Astrocyte (in vitro differentiated cells and primary cell): ENCODE results near the gene ZBTB45. TPM values are rescaled to one million over a fixed set of nuclear protein-coding genes. Genes with fewer than 3 reads are reported as not detected.

Source experiments
- DNase-seq: peaks from one replicate; pipeline ENCODE4 v3.0.0-alpha.2; 2010; ENCODE audit warnings: low read depth
- FAIRE-seq: peaks from 2 replicates; lab custom pipeline; 2011; peaks lifted over from hg19 to GRCh38; lab: Jason Lieb, UNC
- H2AFZ ChIP-seq: 2 replicates; pipeline ENCODE4 v1.6.0; 2012; ENCODE audit warnings: low read depth, low read length, inconsistent platforms
- H3K27ac ChIP-seq: 2 replicates; pipeline ENCODE4 v1.5.1; 2011; ENCODE audit warnings: low read depth, low read length, inconsistent platforms
- H3K27me3 ChIP-seq: 2 replicates; pipeline ENCODE4 v1.6.0; 2011; ENCODE audit warnings: low read length, inconsistent platforms; ENCODE audit not compliant: insufficient read depth
- H3K36me3 ChIP-seq: 2 replicates; pipeline ENCODE4 v1.5.1; 2011; ENCODE audit warnings: low read length, inconsistent platforms; ENCODE audit not compliant: insufficient read depth
- H3K4me1 ChIP-seq: 2 replicates; pipeline ENCODE4 v1.5.1; 2011; ENCODE audit warnings: low read length, inconsistent platforms; ENCODE audit not compliant: insufficient read depth
- H3K4me2 ChIP-seq: 2 replicates; pipeline ENCODE4 v1.6.0; 2012; ENCODE audit warnings: low read length, inconsistent platforms
- H3K4me3 ChIP-seq: 2 replicates; pipeline ENCODE4 v1.5.1; 2011; ENCODE audit warnings: low read depth, mild to moderate bottlenecking, low read length, inconsistent platforms; ENCODE audit not compliant: insufficient read depth
- H3K79me2 ChIP-seq: 2 replicates; pipeline ENCODE4 v1.6.0; 2012; ENCODE audit warnings: mild to moderate bottlenecking, low read length, inconsistent platforms; ENCODE audit not compliant: insufficient read depth
- H3K9ac ChIP-seq: 2 replicates; pipeline ENCODE4 v1.6.0; 2012; ENCODE audit warnings: mild to moderate bottlenecking, low read length, inconsistent platforms
- H3K9me3 ChIP-seq: 2 replicates; pipeline ENCODE4 v1.5.1; 2012; ENCODE audit warnings: low read depth, mild to moderate bottlenecking, low read length, inconsistent platforms; ENCODE audit not compliant: insufficient read depth
- H4K20me1 ChIP-seq: 2 replicates; pipeline ENCODE4 v1.6.0; 2012; ENCODE audit warnings: low read length, inconsistent platforms; ENCODE audit not compliant: insufficient read depth
- H3K27ac Mint-ChIP-seq: one replicate; pipeline ENCODE4 v1.8.0; 2021; ENCODE audit warnings: mild to moderate bottlenecking, mixed read lengths; ENCODE audit not compliant: unreplicated experiment
- H3K27me3 Mint-ChIP-seq: one replicate; pipeline ENCODE4 v1.8.0; 2021; ENCODE audit warnings: low read depth, mixed read lengths; ENCODE audit not compliant: unreplicated experiment
- H3K36me3 Mint-ChIP-seq: one replicate; pipeline ENCODE4 v1.8.0; 2021; ENCODE audit warnings: low read depth, mixed read lengths; ENCODE audit not compliant: unreplicated experiment
- H3K4me1 Mint-ChIP-seq: one replicate; pipeline ENCODE4 v1.8.0; 2021; ENCODE audit warnings: low read depth, mixed read lengths; ENCODE audit not compliant: unreplicated experiment
- H3K4me3 Mint-ChIP-seq: one replicate; pipeline ENCODE4 v1.8.0; 2021; ENCODE audit warnings: mild to moderate bottlenecking, moderate library complexity, mixed read lengths; ENCODE audit not compliant: unreplicated experiment
- H3K9me3 Mint-ChIP-seq: one replicate; pipeline ENCODE4 v1.8.0; 2021; ENCODE audit warnings: mild to moderate bottlenecking, mixed read lengths; ENCODE audit not compliant: unreplicated experiment
- CTCF ChIP-seq: IDR thresholded peaks from 2 replicates; pipeline ENCODE4 v1.5.1; 2011; ENCODE audit warnings: low read depth, mild to moderate bottlenecking, inconsistent platforms, low read length, moderate library complexity; ENCODE audit not compliant: insufficient read depth
- EZH2 ChIP-seq: IDR thresholded peaks from 2 replicates; pipeline ENCODE4 v1.6.1; 2012; ENCODE audit warnings: mild to moderate bottlenecking, low read length, inconsistent platforms; ENCODE audit not compliant: insufficient read depth
- total RNA-seq: library from RNA; stranded (reverse); gene quantifications from 2 replicates; pipeline ENCODE4 v1.2.1, GENCODE V29; 2021

The ZBTB45 gene
- total RNA-seq, 1 donor from 2014 or later: 16.3 TPM

DNA sequence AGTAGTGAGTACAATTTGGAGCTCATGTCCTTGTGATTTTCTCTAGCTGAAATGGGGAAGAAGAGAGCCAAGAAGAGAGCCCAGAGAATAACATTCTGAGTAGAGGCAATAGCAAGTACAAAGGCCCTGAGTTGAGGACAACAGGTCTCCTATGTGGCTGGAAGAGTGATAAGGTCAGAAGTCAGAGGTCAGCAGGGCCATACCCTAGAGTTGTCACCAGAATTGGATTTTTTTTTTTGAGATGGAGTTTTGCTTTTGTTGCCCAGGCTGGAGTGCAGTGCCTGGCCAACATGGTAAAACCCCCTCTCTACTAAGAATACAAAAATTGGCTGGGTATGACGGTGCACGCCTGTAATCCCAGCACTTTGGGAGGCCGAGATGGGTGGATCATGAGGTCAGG lies 16.2 kb upstream of the ZBTB45 start:
- Histone ChIP-seq H3K9ac (no peak overlapping the region), H3K27ac (no peak overlapping the region), H4K20me1 (no peaks in the 10 kb centered on the region), H3K79me2 (no peaks in the 10 kb centered on the region), H3K4me3 (no peak overlapping the region), H2AFZ (no peak overlapping the region), H3K27me3 (peaks cover 21% of the 10 kb centered on the region), H3K36me3 (no peaks in the 10 kb centered on the region), H3K9me3 (no peaks in the 10 kb centered on the region), H3K4me2 (no peak overlapping the region), H3K4me1 (no peaks in the 10 kb centered on the region)
- Mint-ChIP-seq H3K36me3 (no peaks in the 10 kb centered on the region), H3K9me3 (no peaks in the 10 kb centered on the region), H3K27me3 (peaks cover 29% of the 10 kb centered on the region), H3K27ac (no peak overlapping the region), H3K4me3 (no peak overlapping the region), H3K4me1 (no peaks in the 10 kb centered on the region)
- TF ChIP-seq EZH2: no peak
- no peak for TF ChIP-seq CTCF
- FAIRE-seq (no peak), DNase-seq (no peak)

DNA sequence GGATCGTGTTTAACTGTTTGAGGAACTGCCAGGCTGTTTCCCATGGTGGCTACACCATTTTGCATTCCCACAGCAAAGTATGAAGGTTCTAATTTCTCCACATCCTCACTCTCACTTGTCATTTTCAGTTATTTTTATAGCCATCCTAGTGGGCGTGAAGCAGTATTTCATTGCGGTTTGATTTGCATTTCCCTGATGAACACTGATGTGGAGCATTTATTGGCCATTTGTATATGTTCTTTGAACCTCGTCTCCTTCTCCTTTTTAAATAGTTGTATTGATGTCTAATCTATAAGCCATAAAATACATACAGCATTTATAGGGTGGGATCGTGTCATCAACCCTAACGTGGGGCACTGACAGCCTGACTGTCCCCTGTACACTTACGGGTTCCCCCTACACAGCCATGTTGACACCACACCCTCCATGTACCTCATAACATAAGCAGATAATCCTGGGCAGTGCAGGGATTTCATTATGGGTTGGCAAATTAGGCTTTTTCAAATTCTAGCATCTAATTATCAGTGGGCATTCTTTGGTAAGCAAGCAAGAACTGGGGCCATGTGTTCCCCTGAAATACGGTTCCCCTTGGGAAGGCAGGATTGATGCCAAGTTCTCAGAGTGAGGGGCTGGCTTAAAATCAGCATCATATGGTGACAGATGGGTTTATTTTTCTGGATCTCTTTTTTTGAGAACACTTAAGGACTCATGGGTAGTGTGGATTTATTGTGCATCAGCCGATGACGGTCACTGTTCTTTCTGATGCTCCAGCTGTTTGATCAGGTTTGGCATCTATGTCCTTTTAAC lies 11.6 kb upstream of the ZBTB45 start:
- H3K27me3 ChIP-seq: peaks cover 15% of the 10 kb centered on the region
- no peaks in the 10 kb centered on the region for H3K4me1 ChIP-seq
- TF ChIP-seq CTCF: no peak
- no peak for TF ChIP-seq EZH2
- H3K9ac ChIP-seq: no peak overlapping the region
- no peak for FAIRE-seq
- no peaks in the 10 kb centered on the region for H3K79me2 ChIP-seq
- no peaks in the 10 kb centered on the region for H4K20me1 ChIP-seq
- no peak overlapping the region for H3K27ac ChIP-seq
- no peaks in the 10 kb centered on the region for H3K9me3 ChIP-seq
- Mint-ChIP-seq H3K27ac (no peak overlapping the region), H3K36me3 (no peaks in the 10 kb centered on the region), H3K4me3 (no peak overlapping the region), H3K9me3 (no peaks in the 10 kb centered on the region), H3K27me3 (peaks cover 24% of the 10 kb centered on the region), H3K4me1 (no peaks in the 10 kb centered on the region)
- no peak overlapping the region for H3K4me2 ChIP-seq
- H3K36me3 ChIP-seq: no peaks in the 10 kb centered on the region
- no peak overlapping the region for H3K4me3 ChIP-seq
- no peak for DNase-seq
- no peak overlapping the region for H2AFZ ChIP-seq

DNA sequence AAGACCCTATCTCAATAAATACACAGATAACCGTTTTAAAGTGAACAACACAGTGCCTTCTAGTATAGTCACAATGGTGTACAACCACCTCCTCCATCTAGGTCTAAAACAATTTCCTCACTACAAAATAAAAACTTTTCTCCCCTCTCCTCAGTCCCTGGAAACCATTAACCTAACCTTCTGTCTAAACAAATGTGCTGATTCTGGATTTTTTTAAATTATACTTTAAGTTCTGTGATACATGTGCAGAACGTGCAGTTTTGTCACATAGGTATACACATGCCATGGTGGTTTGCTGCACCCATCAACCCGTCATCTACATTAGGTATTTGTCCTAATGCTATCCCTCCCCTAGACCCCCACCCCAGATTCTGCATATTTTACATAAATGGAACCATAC lies 9.8 kb upstream of the ZBTB45 start:
- Histone ChIP-seq H2AFZ (no peak overlapping the region), H3K27me3 (peaks cover 15% of the 10 kb centered on the region), H3K9ac (no peak overlapping the region), H3K36me3 (no peaks in the 10 kb centered on the region), H4K20me1 (no peaks in the 10 kb centered on the region), H3K9me3 (no peaks in the 10 kb centered on the region), H3K4me3 (no peak overlapping the region), H3K79me2 (no peaks in the 10 kb centered on the region), H3K4me2 (no peak overlapping the region), H3K4me1 (no peaks in the 10 kb centered on the region), H3K27ac (no peak overlapping the region)
- Mint-ChIP-seq H3K9me3 (no peaks in the 10 kb centered on the region), H3K27me3 (peaks cover 24% of the 10 kb centered on the region), H3K4me1 (no peaks in the 10 kb centered on the region), H3K27ac (no peak overlapping the region), H3K36me3 (no peaks in the 10 kb centered on the region), H3K4me3 (no peak overlapping the region)
- TF ChIP-seq CTCF (no peak), EZH2 (no peak)
- FAIRE-seq (no peak), DNase-seq (no peak)
